Measurements from ENCODE around the gene ATRNL1. TPM values are rescaled to one million over a fixed set of nuclear protein-coding genes. Genes with fewer than 3 reads are reported as not detected.
"Not testable (repeated sequence)": the region's sequence is repeated elsewhere in the genome, so short reads cannot be mapped to it uniquely, and the experiment has no call there.

Gene ATRNL1
- total and polyA plus RNA-seq, 2 donors from 2014 or later: 2.4 to 7.1 TPM

GRCh38 chr10:115402699-115403098 lies 309.5 kb downstream of the ATRNL1 start:
- Histone ChIP-seq H3K4me1 (ENCODE audit: control insufficient read depth in 2 of 3, insufficient read depth in 2 of 3, low read depth in 1 of 3, low read length in 3 of 3) (no peaks in the 10 kb centered on the region), H3K4me3 (ENCODE audit: low read length in 3 of 3) (no peak overlapping the region), H3K27me3 (ENCODE audit: control insufficient read depth, insufficient read depth, low read length) (no peaks in the 10 kb centered on the region), H3K9ac (ENCODE audit: low read length in 3 of 3) (no peak overlapping the region), H3K36me3 (ENCODE audit: control insufficient read depth in 2 of 3, insufficient read depth in 3 of 3, low read length in 3 of 3) (no peaks in the 10 kb centered on the region), H3K9me3 (ENCODE audit: control insufficient read depth in 2 of 3, insufficient read depth in 1 of 3, low read length in 3 of 3) (peaks cover 0 to 3% (median 0%) of the 10 kb centered on the region in 3 donors), H3K27ac (ENCODE audit: low read depth in 2 of 2, low read length in 2 of 2) (no peak overlapping the region)
- no peak for TF ChIP-seq CTCF (IDR thresholded peaks at IDR 0.05; ENCODE audit: borderline replicate concordance, extremely low read depth, insufficient read depth)
- intact Hi-C loops (cut with DNase I): no loop called here
- FAIRE-seq: no peak
- DNase-seq: no peak

- intact Hi-C loops (cut with DNase I); H3K9ac ChIP-seq (ENCODE audit: low read length in 3 of 3); H3K27ac ChIP-seq (ENCODE audit: low read depth in 2 of 2, low read length in 2 of 2); H3K9me3 ChIP-seq (ENCODE audit: control insufficient read depth in 2 of 3, insufficient read depth in 1 of 3, low read length in 3 of 3); H3K4me3 ChIP-seq (ENCODE audit: low read length in 3 of 3); FAIRE-seq; H3K27me3 ChIP-seq (ENCODE audit: control insufficient read depth, insufficient read depth, low read length); H3K36me3 ChIP-seq (ENCODE audit: control insufficient read depth in 2 of 3, insufficient read depth in 3 of 3, low read length in 3 of 3); H3K4me1 ChIP-seq (ENCODE audit: control insufficient read depth in 2 of 3, insufficient read depth in 2 of 3, low read depth in 1 of 3, low read length in 3 of 3); DNase-seq: not testable (repeated sequence)
Measured at GRCh38 chr10:115405838-115406237, 312.7 kb downstream of the ATRNL1 start.

GRCh38 chr10:115409347-115409746 lies 316.2 kb downstream of the ATRNL1 start:
- peaks cover 0 to 3% (median 2%) of the 10 kb centered on the region in 3 donors for H3K9me3 ChIP-seq (ENCODE audit: control insufficient read depth in 2 of 3, insufficient read depth in 1 of 3, low read length in 3 of 3)
- H3K4me3 ChIP-seq (ENCODE audit: low read length in 3 of 3): no peak overlapping the region
- no peaks in the 10 kb centered on the region for H3K27me3 ChIP-seq (ENCODE audit: control insufficient read depth, insufficient read depth, low read length)
- FAIRE-seq (no peak), DNase-seq (no peak)
- TF ChIP-seq CTCF (IDR thresholded peaks at IDR 0.05; ENCODE audit: borderline replicate concordance, extremely low read depth, insufficient read depth): no peak
- intact Hi-C loops (cut with DNase I): no loop called here
- no peaks in the 10 kb centered on the region for H3K4me1 ChIP-seq (ENCODE audit: control insufficient read depth in 2 of 3, insufficient read depth in 2 of 3, low read depth in 1 of 3, low read length in 3 of 3)
- no peaks in the 10 kb centered on the region for H3K36me3 ChIP-seq (ENCODE audit: control insufficient read depth in 2 of 3, insufficient read depth in 3 of 3, low read length in 3 of 3)
- no peak overlapping the region for H3K9ac ChIP-seq (ENCODE audit: low read length in 3 of 3)
- no peak overlapping the region for H3K27ac ChIP-seq (ENCODE audit: low read depth in 2 of 2, low read length in 2 of 2)

- no peak for FAIRE-seq
- H3K9me3 ChIP-seq (ENCODE audit: control insufficient read depth in 2 of 3, insufficient read depth in 1 of 3, low read length in 3 of 3): no peaks in the 10 kb centered on the region
- H3K27ac ChIP-seq (ENCODE audit: low read depth in 2 of 2, low read length in 2 of 2): no peak overlapping the region
- no peaks in the 10 kb centered on the region for H3K4me1 ChIP-seq (ENCODE audit: control insufficient read depth in 2 of 3, insufficient read depth in 2 of 3, low read depth in 1 of 3, low read length in 3 of 3)
- no peaks in the 10 kb centered on the region for H3K27me3 ChIP-seq (ENCODE audit: control insufficient read depth, insufficient read depth, low read length)
- intact Hi-C loops (cut with DNase I): no loop called here
- H3K4me3 ChIP-seq (ENCODE audit: low read length in 3 of 3): no peak overlapping the region
- peak in 3 of 5 donors; percentile 5 to 29 (median 19) for DNase-seq
- no peak overlapping the region for H3K9ac ChIP-seq (ENCODE audit: low read length in 3 of 3)
- no peaks in the 10 kb centered on the region for H3K36me3 ChIP-seq (ENCODE audit: control insufficient read depth in 2 of 3, insufficient read depth in 3 of 3, low read length in 3 of 3)
- TF ChIP-seq CTCF (IDR thresholded peaks at IDR 0.05; ENCODE audit: borderline replicate concordance, extremely low read depth, insufficient read depth): peak; percentile 19
Measured at GRCh38 chr10:115417585-115418265, 324.6 kb downstream of the ATRNL1 start.

Data from kidney (tissue), 14 donors.